HG03378 (cell line): ENCODE measurements around the gene GRAMD1C.

Source experiments
- ATAC-seq: cut with Tn5 transposase; IDR thresholded peaks from one replicate; pipeline ENCODE4 v1.9.1; 2021; ENCODE audit warnings: mild to moderate bottlenecking, moderate library complexity; ENCODE audit not compliant: unreplicated experiment

The GRAMD1C gene

GRCh38 chr3:113947372-113948014 lies 108.9 kb downstream of the GRAMD1C start, which contains the start of gene ZDHHC23:
Gene ZDHHC23, plus strand, starts transcription at chr3:113948013. Its CDS starts 790 bp downstream, at chr3:113948803.
- peak; percentile 66 for ATAC-seq

GRCh38 chr3:113948015-113948917 lies 109.7 kb downstream of the GRAMD1C start:
- ATAC-seq, result peak; percentile 52

- ATAC-seq, result no peak
Measured at GRCh38 chr3:113952921-113953320, 114.3 kb downstream of the GRAMD1C start.

- ATAC-seq, result no peak
Measured at GRCh38 chr3:113953677-113954076, 115.1 kb downstream of the GRAMD1C start.

- no peak for ATAC-seq
Measured at GRCh38 chr3:113954091-113954685, 115.6 kb downstream of the GRAMD1C start.

GRCh38 chr3:113963879-113964278 lies 125.3 kb downstream of the GRAMD1C start:
- no peak for ATAC-seq

- ATAC-seq, result no peak
Measured at GRCh38 chr3:113966172-113966571, 127.6 kb downstream of the GRAMD1C start.

GRCh38 chr3:113968986-113969385 lies 130.4 kb downstream of the GRAMD1C start:
- no peak for ATAC-seq

GRCh38 chr3:113977822-113978221 lies 139.2 kb downstream of the GRAMD1C start:
- no peak for ATAC-seq

- ATAC-seq, result no peak
Measured at GRCh38 chr3:113979916-113980315, 141.3 kb downstream of the GRAMD1C start.

GRCh38 chr3:113981803-113982202 lies 143.2 kb downstream of the GRAMD1C start:
- ATAC-seq, result no peak

GRCh38 chr3:113983544-113983943 lies 145.0 kb downstream of the GRAMD1C start:
- ATAC-seq, result no peak

- ATAC-seq, result peak; percentile 70
Measured at GRCh38 chr3:113985541-113985940, 147.0 kb downstream of the GRAMD1C start.
